ES-I3 (cell line): Measurements from ENCODE around the gene CYP39A1.

Experiments used
- H3K36me3 ChIP-seq: 2 replicates; pipeline ENCODE4 v1.6.1; 2013; ENCODE audit warnings: mild to moderate bottlenecking, low read length, control low read depth, moderate library complexity; ENCODE audit not compliant: insufficient read depth
- H3K4me1 ChIP-seq: 2 replicates; pipeline ENCODE4 v1.6.1; 2013; ENCODE audit warnings: mild to moderate bottlenecking, control low read depth, low read length; ENCODE audit not compliant: insufficient read depth
- H3K9ac ChIP-seq: 2 replicates; pipeline ENCODE4 v1.6.1; 2013; ENCODE audit warnings: low read depth, mild to moderate bottlenecking, low read length, moderate library complexity
- H3K9me3 ChIP-seq: 2 replicates; pipeline ENCODE4 v1.6.1; 2013; ENCODE audit warnings: mild to moderate bottlenecking, low read length, moderate library complexity; ENCODE audit not compliant: control insufficient read depth, insufficient read depth

CYP39A1 gene

DNA sequence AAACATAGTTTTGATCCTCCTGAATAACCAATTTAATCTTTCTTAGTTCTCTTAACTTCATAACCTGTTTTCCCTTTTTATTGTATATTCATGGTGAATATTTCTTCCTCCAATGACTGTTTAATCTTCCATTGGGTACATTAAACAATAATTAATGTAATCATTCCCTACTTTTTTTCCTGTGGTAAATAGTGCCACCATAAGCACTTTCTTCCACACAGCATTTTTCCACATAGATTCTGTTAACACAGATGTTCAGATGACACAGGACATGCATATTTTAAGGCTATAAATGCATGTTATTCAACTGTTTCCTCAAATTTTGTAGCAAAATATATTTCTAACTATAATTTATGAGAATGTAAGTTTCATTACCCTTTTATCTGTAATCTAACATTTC, 61.9 kb downstream of the CYP39A1 start:
- no peak overlapping the region for H3K9ac ChIP-seq
- H3K36me3 ChIP-seq, result no peaks in the 10 kb centered on the region
- peaks cover 3% of the 10 kb centered on the region; the same call in 1 of the 2 replicates for H3K9me3 ChIP-seq
- H3K4me1 ChIP-seq, result no peaks in the 10 kb centered on the region

DNA sequence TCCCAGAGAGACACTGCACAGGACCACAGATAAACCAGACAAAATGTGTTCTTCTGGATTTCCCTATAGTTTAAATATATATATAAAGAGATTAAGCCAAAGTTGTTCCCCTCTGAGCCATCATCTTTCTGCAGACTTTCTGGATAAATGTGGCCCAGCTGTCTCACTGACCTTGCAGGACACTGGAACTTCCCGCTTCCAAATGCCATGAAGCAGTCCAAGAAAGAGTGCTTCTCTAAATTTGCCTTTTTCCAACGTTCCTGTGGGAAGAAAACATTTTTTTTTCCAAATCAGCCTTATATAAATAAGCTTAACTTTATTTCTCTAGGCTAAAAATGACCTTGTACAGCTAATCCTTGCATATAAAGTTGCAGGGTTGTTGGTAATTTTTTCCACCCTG, 65.7 kb downstream of the CYP39A1 start:
- no peak overlapping the region for H3K9ac ChIP-seq
- H3K9me3 ChIP-seq, result no peaks in the 10 kb centered on the region
- H3K4me1 ChIP-seq, result no peaks in the 10 kb centered on the region
- no peaks in the 10 kb centered on the region for H3K36me3 ChIP-seq

DNA sequence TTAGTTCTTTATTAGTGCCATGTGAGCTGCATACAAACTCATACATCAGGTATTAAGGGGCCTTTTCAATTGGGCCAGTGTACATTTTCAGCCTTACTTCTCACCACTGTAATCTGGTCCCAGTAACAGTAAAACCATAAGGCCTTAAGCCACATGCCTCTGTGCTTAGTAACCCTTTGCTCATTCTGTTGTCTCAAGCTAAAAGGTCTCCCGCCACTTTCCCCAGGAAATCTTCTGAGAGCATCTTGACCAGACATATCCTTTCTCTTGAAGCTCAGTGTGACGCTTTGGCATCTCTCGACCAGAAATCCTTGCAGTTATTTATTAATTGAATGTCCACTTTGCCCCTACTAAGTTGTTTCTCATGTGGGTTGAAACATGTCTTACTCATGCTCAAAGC, 68.0 kb downstream of the CYP39A1 start:
- Histone ChIP-seq H3K36me3 (no peaks in the 10 kb centered on the region), H3K9me3 (no peaks in the 10 kb centered on the region), H3K4me1 (no peaks in the 10 kb centered on the region), H3K9ac (no peak overlapping the region)

DNA sequence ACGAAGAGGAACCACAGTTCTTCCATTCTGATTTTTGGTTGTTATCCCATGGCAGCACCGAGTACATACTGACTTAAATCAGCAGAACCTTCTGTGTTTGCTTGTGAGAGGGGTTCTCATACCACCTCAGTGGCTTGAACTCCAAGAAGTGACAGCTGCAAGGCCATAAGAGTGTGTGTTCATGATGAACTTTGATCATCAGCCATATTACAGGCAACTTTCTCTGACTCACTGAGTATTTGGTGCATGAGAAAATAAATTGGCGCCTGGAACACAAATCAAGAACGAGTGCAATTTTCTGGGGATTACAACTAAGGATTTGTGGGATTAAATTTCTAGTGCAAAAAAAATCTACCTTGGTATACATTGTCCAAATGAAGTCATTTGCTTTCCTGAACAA, 68.9 kb downstream of the CYP39A1 start:
- Histone ChIP-seq H3K9me3 (no peaks in the 10 kb centered on the region), H3K9ac (no peak overlapping the region), H3K36me3 (no peaks in the 10 kb centered on the region), H3K4me1 (no peaks in the 10 kb centered on the region)

DNA sequence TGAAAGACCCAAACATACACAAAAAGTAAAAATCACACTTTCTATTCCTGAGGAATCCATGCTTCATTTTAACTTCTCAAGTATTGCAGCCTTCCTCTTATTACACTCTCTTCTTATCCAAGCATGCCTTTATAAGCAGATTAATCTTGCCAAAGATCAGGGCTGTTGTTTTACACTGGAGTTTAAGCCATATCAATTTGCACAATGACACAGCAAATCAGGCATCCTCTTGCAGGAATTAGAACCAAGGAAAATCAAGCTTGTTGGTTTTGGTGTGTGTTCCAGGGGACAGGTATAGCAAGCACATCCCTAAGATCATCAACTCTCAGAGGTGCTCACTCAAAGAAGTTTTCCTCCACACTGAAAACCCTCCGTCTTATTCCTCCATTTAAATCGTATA, 69.5 kb downstream of the CYP39A1 start:
- Histone ChIP-seq H3K4me1 (no peaks in the 10 kb centered on the region), H3K36me3 (no peaks in the 10 kb centered on the region), H3K9ac (no peak overlapping the region), H3K9me3 (no peaks in the 10 kb centered on the region)

DNA sequence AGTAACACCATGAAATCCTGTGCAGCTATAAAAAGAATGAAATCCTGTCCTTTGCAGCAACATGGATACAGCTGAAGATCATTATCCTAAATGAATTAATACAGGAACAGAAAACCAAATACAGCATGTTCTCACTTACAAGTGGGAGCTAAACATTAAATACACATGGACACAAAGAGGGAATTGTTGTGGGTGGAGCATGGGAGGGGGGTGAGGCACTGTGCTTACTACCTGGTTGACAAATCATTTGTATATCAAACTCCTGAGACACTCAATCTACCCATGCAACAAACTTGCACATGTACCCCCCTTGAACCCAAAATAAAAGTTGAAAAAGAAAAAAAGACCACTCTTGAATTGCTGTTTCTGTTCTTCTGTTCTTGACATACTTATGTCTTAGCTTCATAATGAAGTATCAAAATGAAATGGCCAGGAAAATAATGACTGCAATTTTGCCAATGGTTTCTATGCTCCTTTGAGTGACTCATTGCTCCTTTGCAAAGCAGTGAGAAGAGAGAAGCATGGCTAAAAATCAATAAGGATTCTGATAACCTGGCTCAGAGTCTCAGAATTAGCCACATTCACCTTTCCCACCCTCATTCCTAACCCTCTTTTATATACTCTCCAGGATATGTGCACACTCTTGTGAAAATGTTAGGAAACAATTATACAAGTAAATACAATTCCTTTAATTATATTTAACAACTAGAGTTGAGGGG, 71.0 kb downstream of the CYP39A1 start:
- H3K4me1 ChIP-seq, result no peaks in the 10 kb centered on the region
- H3K9me3 ChIP-seq, result no peaks in the 10 kb centered on the region
- no peaks in the 10 kb centered on the region for H3K36me3 ChIP-seq

DNA sequence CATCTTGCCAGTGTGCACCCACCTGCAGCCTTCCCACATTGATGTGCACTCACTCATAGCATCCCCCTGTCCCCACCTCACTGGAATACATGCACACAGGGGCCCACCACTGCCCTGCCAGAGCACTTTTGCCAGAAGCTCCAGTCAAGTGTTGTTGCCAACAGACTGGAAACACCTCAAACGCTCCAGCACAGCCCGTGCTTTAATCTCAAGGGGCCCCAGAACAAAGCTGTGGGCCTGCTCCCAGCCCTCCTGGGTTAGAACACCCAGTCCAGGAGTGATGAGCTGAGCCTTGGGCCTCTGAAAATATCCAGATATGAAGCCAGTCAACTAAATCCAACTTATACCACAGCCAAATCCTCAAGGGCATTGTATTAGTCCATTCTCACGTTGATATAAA, 77.1 kb downstream of the CYP39A1 start:
- no peaks in the 10 kb centered on the region for H3K36me3 ChIP-seq
- no peak overlapping the region for H3K9ac ChIP-seq
- H3K9me3 ChIP-seq, result peaks cover 4% of the 10 kb centered on the region; the same call in 1 of the 2 replicates
- no peaks in the 10 kb centered on the region for H3K4me1 ChIP-seq

More for the DNA sequence above, 71.0 kb downstream of the CYP39A1 start:
- no peak overlapping the region for H3K9ac ChIP-seq

DNA sequence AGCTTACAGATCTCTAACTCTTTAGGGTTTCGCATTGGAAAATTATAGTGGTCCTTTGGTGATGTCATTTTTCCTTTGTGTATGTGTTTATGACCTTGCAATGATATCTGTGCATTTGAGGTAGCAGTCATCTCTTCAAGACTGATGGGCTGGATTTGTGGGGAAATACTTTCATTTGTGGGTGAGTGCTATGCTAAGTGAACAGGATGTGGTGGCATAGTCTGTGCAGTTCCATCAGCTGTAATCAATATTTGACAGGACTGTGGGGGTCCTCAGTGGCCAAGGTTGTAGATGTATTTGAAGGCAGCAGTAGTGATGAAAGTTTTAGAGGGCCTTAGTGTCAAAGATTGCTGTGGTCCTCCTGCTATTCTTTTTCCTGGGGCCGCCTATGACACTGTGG, 79.5 kb downstream of the CYP39A1 start:
- H3K9me3 ChIP-seq, result peaks cover 4% of the 10 kb centered on the region; the same call in 1 of the 2 replicates
- H3K4me1 ChIP-seq, result no peaks in the 10 kb centered on the region
- H3K9ac ChIP-seq, result no peak overlapping the region
- H3K36me3 ChIP-seq, result no peaks in the 10 kb centered on the region

DNA sequence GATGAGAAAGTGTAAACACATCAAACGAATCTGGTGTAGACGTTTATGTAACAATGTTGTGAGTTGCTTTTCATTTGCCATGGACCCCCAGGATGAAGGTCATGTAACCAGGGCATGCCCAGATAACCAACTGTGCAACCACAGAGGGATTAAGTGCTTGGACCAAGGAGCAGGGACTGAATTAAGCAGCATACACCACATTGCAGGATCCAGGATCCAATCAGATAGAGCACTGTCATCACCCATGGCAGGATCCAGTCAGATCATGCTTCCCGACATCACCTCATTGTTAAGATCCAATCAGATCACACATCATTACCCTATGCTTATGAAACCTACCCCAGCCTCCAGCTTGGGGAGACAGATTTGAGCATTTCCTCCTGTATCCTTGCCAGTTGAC, 87.1 kb downstream of the CYP39A1 start:
- no peaks in the 10 kb centered on the region for H3K9me3 ChIP-seq
- no peaks in the 10 kb centered on the region for H3K4me1 ChIP-seq
- no peak overlapping the region for H3K9ac ChIP-seq
- no peaks in the 10 kb centered on the region for H3K36me3 ChIP-seq

DNA sequence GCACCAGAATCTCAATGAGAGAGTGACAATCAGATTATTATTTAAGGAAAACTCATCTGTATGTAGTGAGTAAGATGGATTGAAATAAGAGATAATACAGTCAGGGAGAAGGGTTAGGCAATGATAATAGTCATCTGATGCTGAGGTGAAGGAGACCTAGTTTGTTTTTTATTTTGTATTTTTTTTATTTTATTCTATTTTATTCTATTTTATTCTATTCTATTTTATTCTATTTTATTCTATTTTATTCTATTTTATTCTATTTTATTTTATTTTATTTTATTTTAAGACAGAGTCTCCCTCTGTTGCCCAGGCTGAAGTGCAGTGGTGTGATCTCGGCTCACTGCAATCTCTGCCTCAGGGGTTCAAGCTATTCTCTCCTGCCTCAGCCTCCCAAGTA, 88.7 kb downstream of the CYP39A1 start:
- H3K9ac ChIP-seq, result no peak overlapping the region
- no peaks in the 10 kb centered on the region for H3K4me1 ChIP-seq
- no peaks in the 10 kb centered on the region for H3K36me3 ChIP-seq
- no peaks in the 10 kb centered on the region for H3K9me3 ChIP-seq

DNA sequence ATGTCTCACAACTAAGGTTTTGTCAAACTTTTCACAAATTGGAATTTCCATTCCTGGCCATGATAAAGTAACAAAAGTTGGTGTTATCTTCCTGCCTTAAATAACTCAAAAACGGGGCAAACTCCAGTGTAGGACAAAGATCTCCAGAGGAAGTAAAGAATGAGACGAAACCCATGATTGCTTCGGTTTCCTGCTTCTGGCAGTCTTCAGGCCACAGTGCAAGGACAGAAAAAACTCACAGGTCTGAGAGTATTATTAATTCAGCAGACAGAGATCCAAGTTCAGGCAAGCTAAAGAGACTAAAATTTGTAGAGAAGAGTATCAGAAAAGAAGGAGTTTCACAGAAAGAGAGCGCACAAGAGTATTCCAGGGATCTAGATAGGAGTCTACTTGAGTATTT, 96.6 kb downstream of the CYP39A1 start:
- H3K9me3 ChIP-seq, result no peaks in the 10 kb centered on the region
- no peaks in the 10 kb centered on the region for H3K36me3 ChIP-seq
- H3K9ac ChIP-seq, result no peak overlapping the region
- H3K4me1 ChIP-seq, result no peaks in the 10 kb centered on the region

DNA sequence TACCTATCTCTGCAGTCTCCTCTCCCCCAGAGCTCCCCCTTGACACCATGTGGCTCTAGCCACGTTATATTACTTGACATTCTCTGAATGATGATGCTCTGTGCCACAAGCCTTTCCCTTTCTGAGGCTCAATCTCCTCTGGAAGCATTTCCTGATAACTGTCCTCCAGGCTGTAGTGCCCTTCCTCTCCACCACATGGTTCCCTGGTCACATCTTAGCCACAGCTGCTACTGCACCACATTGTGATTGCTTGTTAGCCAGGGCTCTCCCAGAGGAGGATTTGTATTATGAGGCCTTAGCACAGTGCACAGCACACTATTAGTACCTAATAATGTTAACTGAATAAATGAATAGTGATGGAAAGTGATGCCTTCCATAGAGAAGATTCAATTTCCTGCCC, 97.5 kb downstream of the CYP39A1 start:
- no peak overlapping the region for H3K9ac ChIP-seq
- H3K4me1 ChIP-seq, result no peaks in the 10 kb centered on the region
- no peaks in the 10 kb centered on the region for H3K9me3 ChIP-seq
- H3K36me3 ChIP-seq, result no peaks in the 10 kb centered on the region

DNA sequence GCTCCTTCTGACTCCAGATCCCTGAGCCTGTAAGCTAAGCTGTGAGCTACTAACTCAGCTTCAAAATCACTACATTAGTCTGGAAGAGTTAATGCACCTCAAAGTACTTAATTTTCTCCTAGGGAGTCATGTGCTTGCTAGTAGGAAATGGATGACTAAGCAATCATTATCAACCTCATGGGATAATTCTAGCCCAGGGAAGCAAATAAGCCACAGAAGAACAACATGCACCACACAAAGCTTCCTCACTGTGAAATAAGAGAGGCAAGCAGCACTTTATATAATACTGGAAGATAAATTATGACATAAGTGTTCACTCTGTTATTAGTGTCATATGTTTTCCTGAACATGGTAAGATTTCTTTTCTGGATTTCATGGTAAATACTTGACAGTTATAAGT, 103.5 kb downstream of the CYP39A1 start:
- Histone ChIP-seq H3K9me3 (peaks cover 1% of the 10 kb centered on the region; the same call in 1 of the 2 replicates), H3K9ac (no peak overlapping the region), H3K36me3 (no peaks in the 10 kb centered on the region), H3K4me1 (no peaks in the 10 kb centered on the region)

DNA sequence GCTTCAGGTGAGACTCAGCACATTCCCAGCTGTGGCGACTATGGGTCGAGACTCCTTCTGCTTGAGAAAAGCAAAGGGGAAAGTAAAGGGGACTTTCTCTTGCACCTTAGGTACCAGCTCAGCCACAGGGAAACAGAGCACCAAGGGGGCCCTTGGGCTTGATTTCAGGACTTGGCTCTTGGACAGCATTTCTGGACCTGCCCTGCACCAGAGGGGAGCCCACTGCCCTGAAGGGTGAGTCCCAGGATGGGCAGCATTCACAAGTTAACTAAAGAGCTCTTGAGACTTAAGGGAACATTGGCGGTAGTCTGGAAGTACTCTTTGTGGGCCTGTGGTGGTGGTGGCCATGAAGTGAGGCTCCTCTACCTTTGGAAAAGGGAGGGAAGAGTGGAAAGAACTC, 111.1 kb downstream of the CYP39A1 start:
- Histone ChIP-seq H3K36me3 (no peaks in the 10 kb centered on the region), H3K9ac (no peak overlapping the region), H3K9me3 (peaks cover 4% of the 10 kb centered on the region; the same call in 1 of the 2 replicates), H3K4me1 (no peaks in the 10 kb centered on the region)

DNA sequence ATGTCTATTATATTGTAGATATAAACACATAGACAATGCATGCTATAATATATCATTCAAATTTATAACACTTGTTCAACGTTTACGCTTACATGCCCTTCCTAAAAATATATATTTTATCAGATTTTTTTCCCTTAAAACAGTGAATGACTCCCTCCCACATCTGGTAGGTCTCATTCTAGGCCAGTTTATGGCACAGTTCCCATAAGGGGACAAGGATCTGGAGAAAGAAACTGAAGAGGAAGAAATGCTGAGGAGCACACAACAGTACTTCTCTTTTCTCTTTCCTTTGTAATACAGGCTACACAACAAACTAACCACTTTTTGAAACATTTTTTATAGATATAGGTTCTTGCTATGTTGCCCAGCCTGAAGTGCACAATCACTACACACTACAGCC, 112.8 kb downstream of the CYP39A1 start:
- Histone ChIP-seq H3K36me3 (no peaks in the 10 kb centered on the region), H3K9ac (no peak overlapping the region), H3K9me3 (peaks cover 4% of the 10 kb centered on the region; the same call in 1 of the 2 replicates), H3K4me1 (no peaks in the 10 kb centered on the region)
